ENCODE results near the gene OR51Q1. TPM values are rescaled to one million over a fixed set of nuclear protein-coding genes. Genes with fewer than 3 reads are reported as not detected.

Gene OR51Q1
- total and polyA plus RNA-seq, 2 experiments from 2014 or later, result not detected

DNA sequence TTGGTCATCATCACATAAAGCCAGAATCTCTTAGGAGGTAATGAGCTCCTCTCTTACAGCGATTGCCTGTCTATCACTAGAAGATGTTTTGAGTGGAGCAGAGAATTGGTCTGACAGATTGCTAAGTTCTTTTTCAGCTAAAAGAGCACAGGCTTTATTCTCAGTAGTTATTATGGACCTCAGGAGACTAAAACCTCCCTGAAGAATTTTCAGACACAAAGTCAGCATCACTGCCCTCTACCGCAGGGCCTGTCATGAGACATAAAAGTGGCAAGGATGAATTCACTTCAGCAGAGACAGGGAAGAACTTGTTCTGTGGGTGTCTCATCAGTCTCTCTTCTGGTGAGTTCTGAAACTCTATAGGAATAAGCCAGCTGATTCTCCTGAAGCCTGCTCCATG lies 27.1 kb downstream of the OR51Q1 start, which contains the start of gene OR51I2:
Gene OR51I2 (plus strand): TSS at position 301 of the 400 bp plus-strand sequence. CDS start 4,166 bp downstream, outside the sequence.
- no peak within 1 kb of the TSS for H3K4me2 ChIP-seq
- TF ChIP-seq ZNF114 (CRISPR knock-in tag; IDR thresholded peaks at IDR 0.05), result no peak
- no peak for TF ChIP-seq EZH2 (IDR thresholded peaks at IDR 0.05; ENCODE audit: low read depth, unreplicated experiment)
- no peak for TF ChIP-seq NANOG (IDR thresholded peaks at IDR 0.05; ENCODE audit: borderline replicate concordance)
- TF ChIP-seq POLR2AphosphoS5 (IDR thresholded peaks at IDR 0.05; ENCODE audit: low read depth), result no peak
- TF ChIP-seq EZH2phosphoT487 (IDR thresholded peaks at IDR 0.05; ENCODE audit: unreplicated experiment), result no peak
- no peaks in the 10 kb centered on the region for H3K27me3 Mint-ChIP-seq (ENCODE audit: insufficient read depth, low read depth, poor library complexity)
- no peaks in the 10 kb centered on the region for H3K9me3 Mint-ChIP-seq
- H3K27me3 ChIP-seq (ENCODE audit: insufficient read depth), result no peaks in the 10 kb centered on the region
- H3K27ac ChIP-seq (ENCODE audit: low read depth), result no peak within 1 kb of the TSS
- no peak within 1 kb of the TSS for H3K27ac Mint-ChIP-seq
- no peaks in the 10 kb centered on the region for H3K36me3 Mint-ChIP-seq (ENCODE audit: low read depth)
- peaks cover 3% of the 10 kb centered on the region; the same call in 1 of the 2 replicates for H3K9me2 ChIP-seq (ENCODE audit: insufficient read depth)
- H3K4me3 ChIP-seq, result no peak within 1 kb of the TSS
- H3K36me3 ChIP-seq (ENCODE audit: insufficient read depth), result no peaks in the 10 kb centered on the region
- H3K4me1 Mint-ChIP-seq, result peaks cover 18% of the 10 kb centered on the region; the same call in 2 of the 3 replicates
- H3K4me3 Mint-ChIP-seq, result no peak within 1 kb of the TSS
- H2AFZ ChIP-seq, result no peak within 1 kb of the TSS
- H4K20me1 ChIP-seq (replicated peaks; ENCODE audit: insufficient read depth), result no peaks in the 10 kb centered on the region
- DNase-seq (ENCODE audit: low spot score) (no peak), ATAC-seq (no peak)
- no peaks in the 10 kb centered on the region for H3K79me2 ChIP-seq (replicated peaks; ENCODE audit: insufficient read depth)
- peaks cover 6% of the 10 kb centered on the region for H3K4me1 ChIP-seq (ENCODE audit: insufficient read depth)
- H3F3A ChIP-seq (replicated peaks; ENCODE audit: low read depth), result no peaks in the 10 kb centered on the region

DNA sequence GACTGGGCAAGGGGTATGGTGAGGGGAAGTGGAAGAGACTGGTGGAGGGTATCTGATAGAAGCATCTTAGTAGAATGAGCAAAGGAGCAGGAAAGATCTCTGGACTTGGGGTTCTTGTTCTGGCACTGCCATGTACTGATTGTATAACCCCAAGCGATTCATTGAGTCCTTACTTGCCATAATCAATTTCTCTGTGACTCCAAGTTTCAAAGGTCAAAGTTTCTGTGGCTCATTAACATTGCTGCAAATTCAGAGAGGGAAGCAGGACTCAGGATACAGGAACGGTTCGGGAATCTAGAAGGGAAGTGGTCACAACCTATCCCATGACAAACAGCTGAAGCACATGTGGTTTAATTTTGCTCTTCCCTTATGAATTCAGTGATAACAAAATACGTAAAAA lies 27.5 kb downstream of the OR51Q1 start:
- no peak overlapping the region for H3K4me3 ChIP-seq
- H3K36me3 ChIP-seq (ENCODE audit: insufficient read depth), result no peaks in the 10 kb centered on the region
- H3K27me3 ChIP-seq (ENCODE audit: insufficient read depth), result no peaks in the 10 kb centered on the region
- H3K4me1 Mint-ChIP-seq, result peaks cover 18% of the 10 kb centered on the region; the same call in 2 of the 3 replicates
- TF ChIP-seq, protein P1, sequence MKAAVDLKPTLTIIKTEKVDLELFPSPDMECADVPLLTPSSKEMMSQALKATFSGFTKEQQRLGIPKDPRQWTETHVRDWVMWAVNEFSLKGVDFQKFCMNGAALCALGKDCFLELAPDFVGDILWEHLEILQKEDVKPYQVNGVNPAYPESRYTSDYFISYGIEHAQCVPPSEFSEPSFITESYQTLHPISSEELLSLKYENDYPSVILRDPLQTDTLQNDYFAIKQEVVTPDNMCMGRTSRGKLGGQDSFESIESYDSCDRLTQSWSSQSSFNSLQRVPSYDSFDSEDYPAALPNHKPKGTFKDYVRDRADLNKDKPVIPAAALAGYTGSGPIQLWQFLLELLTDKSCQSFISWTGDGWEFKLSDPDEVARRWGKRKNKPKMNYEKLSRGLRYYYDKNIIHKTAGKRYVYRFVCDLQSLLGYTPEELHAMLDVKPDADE (IDR thresholded peaks at IDR 0.05), result no peak
- TF ChIP-seq NANOG (IDR thresholded peaks at IDR 0.05; ENCODE audit: borderline replicate concordance), result no peak
- no peak for TF ChIP-seq ZNF331 (CRISPR knock-in tag; IDR thresholded peaks at IDR 0.05; ENCODE audit: low read depth)
- H3K4me1 ChIP-seq (ENCODE audit: insufficient read depth), result peaks cover 6% of the 10 kb centered on the region
- H3K4me2 ChIP-seq, result no peak overlapping the region
- H3K27ac ChIP-seq (ENCODE audit: low read depth), result no peak overlapping the region
- H3K9me2 ChIP-seq (ENCODE audit: insufficient read depth), result peaks cover 3% of the 10 kb centered on the region; the same call in 1 of the 2 replicates
- H3K36me3 Mint-ChIP-seq (ENCODE audit: low read depth), result no peaks in the 10 kb centered on the region
- no peak overlapping the region for H3K4me3 Mint-ChIP-seq
- DNase-seq (ENCODE audit: low spot score) (no peak), ATAC-seq (no peak)
- H4K20me1 ChIP-seq (replicated peaks; ENCODE audit: insufficient read depth), result no peaks in the 10 kb centered on the region
- no peaks in the 10 kb centered on the region for H3F3A ChIP-seq (replicated peaks; ENCODE audit: low read depth)
- H3K9me3 Mint-ChIP-seq, result no peaks in the 10 kb centered on the region
- no peak overlapping the region for H3K27ac Mint-ChIP-seq
- H3K79me2 ChIP-seq (replicated peaks; ENCODE audit: insufficient read depth), result no peaks in the 10 kb centered on the region
- H3K27me3 Mint-ChIP-seq (ENCODE audit: insufficient read depth, low read depth, poor library complexity), result no peaks in the 10 kb centered on the region
- H2AFZ ChIP-seq, result no peak overlapping the region

DNA sequence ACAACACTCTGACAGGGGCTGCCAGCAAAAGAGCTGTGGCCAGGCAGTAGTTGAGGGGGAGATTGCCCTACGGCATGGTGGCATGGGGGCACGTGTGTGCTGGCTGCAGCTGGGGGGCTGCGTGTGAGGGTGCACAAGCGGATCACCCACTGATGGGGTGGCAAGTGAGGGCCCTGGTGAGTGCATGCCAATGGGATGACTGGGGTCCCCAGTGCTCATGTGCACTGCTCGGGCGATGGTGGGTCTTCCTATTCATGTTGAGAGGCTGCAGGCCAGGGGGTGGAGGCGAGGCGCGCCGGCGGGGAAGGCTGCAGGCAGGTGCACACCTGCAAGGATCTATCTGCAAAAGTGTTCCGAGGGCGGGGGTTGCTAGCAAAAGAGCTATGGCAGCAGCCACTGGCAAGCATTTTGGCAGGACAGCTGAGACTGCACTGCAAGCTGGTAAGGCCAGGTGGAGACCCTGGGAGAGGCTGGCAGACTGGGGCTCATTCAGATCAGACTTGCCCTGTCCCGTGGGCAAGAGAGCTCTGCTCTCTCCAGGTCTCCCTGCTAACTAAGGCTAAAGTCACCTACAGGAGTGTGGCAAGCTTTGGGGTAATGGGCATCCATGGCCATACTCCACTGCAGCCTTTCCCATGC lies 39.2 kb downstream of the OR51Q1 start:
- H3K36me3 Mint-ChIP-seq (ENCODE audit: low read depth), result no peaks in the 10 kb centered on the region
- H3K4me1 ChIP-seq (ENCODE audit: insufficient read depth), result no peaks in the 10 kb centered on the region
- no peak for DNase-seq (ENCODE audit: low spot score)
- no peak overlapping the region for H3K27ac Mint-ChIP-seq
- H3K4me3 Mint-ChIP-seq, result no peak overlapping the region
- no peak overlapping the region for H3K4me2 ChIP-seq
- H4K20me1 ChIP-seq (replicated peaks; ENCODE audit: insufficient read depth), result no peaks in the 10 kb centered on the region
- H3K9me2 ChIP-seq (ENCODE audit: insufficient read depth), result no peaks in the 10 kb centered on the region; the same call in 1 of the 2 replicates
- no peaks in the 10 kb centered on the region for H3F3A ChIP-seq (replicated peaks; ENCODE audit: low read depth)
- H3K79me2 ChIP-seq (replicated peaks; ENCODE audit: insufficient read depth), result no peaks in the 10 kb centered on the region
- H3K27me3 Mint-ChIP-seq (ENCODE audit: insufficient read depth, low read depth, poor library complexity), result peaks cover 2% of the 10 kb centered on the region
- ATAC-seq, result no peak
- H3K27me3 ChIP-seq (ENCODE audit: insufficient read depth), result no peaks in the 10 kb centered on the region
- no peaks in the 10 kb centered on the region for H3K4me1 Mint-ChIP-seq
- no peak overlapping the region for H3K4me3 ChIP-seq
- no peak overlapping the region for H3K27ac ChIP-seq (ENCODE audit: low read depth)
- no peaks in the 10 kb centered on the region for H3K36me3 ChIP-seq (ENCODE audit: insufficient read depth)
- H2AFZ ChIP-seq, result no peak overlapping the region
- H3K9me3 Mint-ChIP-seq, result no peaks in the 10 kb centered on the region; the same call in 2 of the 3 replicates
- TF ChIP-seq, protein P1 (IDR thresholded peaks at IDR 0.05), result no peak
- TF ChIP-seq, protein P2, sequence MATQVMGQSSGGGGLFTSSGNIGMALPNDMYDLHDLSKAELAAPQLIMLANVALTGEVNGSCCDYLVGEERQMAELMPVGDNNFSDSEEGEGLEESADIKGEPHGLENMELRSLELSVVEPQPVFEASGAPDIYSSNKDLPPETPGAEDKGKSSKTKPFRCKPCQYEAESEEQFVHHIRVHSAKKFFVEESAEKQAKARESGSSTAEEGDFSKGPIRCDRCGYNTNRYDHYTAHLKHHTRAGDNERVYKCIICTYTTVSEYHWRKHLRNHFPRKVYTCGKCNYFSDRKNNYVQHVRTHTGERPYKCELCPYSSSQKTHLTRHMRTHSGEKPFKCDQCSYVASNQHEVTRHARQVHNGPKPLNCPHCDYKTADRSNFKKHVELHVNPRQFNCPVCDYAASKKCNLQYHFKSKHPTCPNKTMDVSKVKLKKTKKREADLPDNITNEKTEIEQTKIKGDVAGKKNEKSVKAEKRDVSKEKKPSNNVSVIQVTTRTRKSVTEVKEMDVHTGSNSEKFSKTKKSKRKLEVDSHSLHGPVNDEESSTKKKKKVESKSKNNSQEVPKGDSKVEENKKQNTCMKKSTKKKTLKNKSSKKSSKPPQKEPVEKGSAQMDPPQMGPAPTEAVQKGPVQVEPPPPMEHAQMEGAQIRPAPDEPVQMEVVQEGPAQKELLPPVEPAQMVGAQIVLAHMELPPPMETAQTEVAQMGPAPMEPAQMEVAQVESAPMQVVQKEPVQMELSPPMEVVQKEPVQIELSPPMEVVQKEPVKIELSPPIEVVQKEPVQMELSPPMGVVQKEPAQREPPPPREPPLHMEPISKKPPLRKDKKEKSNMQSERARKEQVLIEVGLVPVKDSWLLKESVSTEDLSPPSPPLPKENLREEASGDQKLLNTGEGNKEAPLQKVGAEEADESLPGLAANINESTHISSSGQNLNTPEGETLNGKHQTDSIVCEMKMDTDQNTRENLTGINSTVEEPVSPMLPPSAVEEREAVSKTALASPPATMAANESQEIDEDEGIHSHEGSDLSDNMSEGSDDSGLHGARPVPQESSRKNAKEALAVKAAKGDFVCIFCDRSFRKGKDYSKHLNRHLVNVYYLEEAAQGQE (IDR thresholded peaks at IDR 0.05; ENCODE audit: unreplicated experiment), result no peak
- TF ChIP-seq POLR2AphosphoS5 (IDR thresholded peaks at IDR 0.05; ENCODE audit: low read depth) (no peak), ZNF331 (CRISPR knock-in tag; IDR thresholded peaks at IDR 0.05; ENCODE audit: low read depth) (no peak), ZNF114 (CRISPR knock-in tag; IDR thresholded peaks at IDR 0.05) (no peak), JUNB (IDR thresholded peaks at IDR 0.05; ENCODE audit: unreplicated experiment) (no peak), EZH2phosphoT487 (IDR thresholded peaks at IDR 0.05; ENCODE audit: unreplicated experiment) (no peak), EZH2 (IDR thresholded peaks at IDR 0.05; ENCODE audit: low read depth, unreplicated experiment) (no peak)
- TF ChIP-seq, protein P3, sequence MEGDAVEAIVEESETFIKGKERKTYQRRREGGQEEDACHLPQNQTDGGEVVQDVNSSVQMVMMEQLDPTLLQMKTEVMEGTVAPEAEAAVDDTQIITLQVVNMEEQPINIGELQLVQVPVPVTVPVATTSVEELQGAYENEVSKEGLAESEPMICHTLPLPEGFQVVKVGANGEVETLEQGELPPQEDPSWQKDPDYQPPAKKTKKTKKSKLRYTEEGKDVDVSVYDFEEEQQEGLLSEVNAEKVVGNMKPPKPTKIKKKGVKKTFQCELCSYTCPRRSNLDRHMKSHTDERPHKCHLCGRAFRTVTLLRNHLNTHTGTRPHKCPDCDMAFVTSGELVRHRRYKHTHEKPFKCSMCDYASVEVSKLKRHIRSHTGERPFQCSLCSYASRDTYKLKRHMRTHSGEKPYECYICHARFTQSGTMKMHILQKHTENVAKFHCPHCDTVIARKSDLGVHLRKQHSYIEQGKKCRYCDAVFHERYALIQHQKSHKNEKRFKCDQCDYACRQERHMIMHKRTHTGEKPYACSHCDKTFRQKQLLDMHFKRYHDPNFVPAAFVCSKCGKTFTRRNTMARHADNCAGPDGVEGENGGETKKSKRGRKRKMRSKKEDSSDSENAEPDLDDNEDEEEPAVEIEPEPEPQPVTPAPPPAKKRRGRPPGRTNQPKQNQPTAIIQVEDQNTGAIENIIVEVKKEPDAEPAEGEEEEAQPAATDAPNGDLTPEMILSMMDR (conservative IDR thresholded peaks at IDR 0.05; ENCODE audit: low read depth in 2 of 2), result no peak
